GM23338 (cell line): ENCODE measurements around the gene DERA.

Source experiments
- CREB1 ChIP-seq: fragments of 250-450 bp; sonication (Bioruptor Pico); IDR thresholded peaks from 2 replicates; pipeline ENCODE4 v1.5.0; 2020; ENCODE audit warnings: low read depth, mild to moderate bottlenecking, moderate library complexity
- CTCF ChIP-seq, 2 experiments: fragments of 200-600 bp in 1 of 2; sonication (generic) in 1 of 2; conservative IDR thresholded peaks; 2 replicates each; pipeline versions ENCODE4 v1.5.1 to v1.6.1; 2016 to 2017; ENCODE audit warnings: antibody characterized with exemption in 2 of 2, low read depth in 2 of 2, mild to moderate bottlenecking in 2 of 2, moderate library complexity in 1 of 2
- ETS1 ChIP-seq: IDR thresholded peaks from 2 replicates; pipeline ENCODE4 v1.6.1; 2016; ENCODE audit warnings: antibody characterized with exemption
- EZH2 ChIP-seq: fragments of 200-600 bp; sonication (generic); IDR thresholded peaks from one replicate; pipeline ENCODE4 v1.8.0; 2017; ENCODE audit warnings: antibody characterized with exemption, mild to moderate bottlenecking, low read depth; ENCODE audit not compliant: unreplicated experiment
- EZH2phosphoT487 ChIP-seq: fragments of 200-600 bp; sonication (generic); IDR thresholded peaks from one replicate; pipeline ENCODE4 v1.8.1; 2018; ENCODE audit warnings: antibody characterized with exemption; ENCODE audit not compliant: unreplicated experiment
- JUNB ChIP-seq: IDR thresholded peaks from one replicate; pipeline ENCODE4 v1.6.1; 2016; ENCODE audit warnings: antibody characterized with exemption; ENCODE audit not compliant: unreplicated experiment
- NANOG ChIP-seq: IDR thresholded peaks from 2 replicates; pipeline ENCODE4 v1.6.1; 2016; ENCODE audit warnings: antibody characterized with exemption, borderline replicate concordance
- POLR2AphosphoS5 ChIP-seq: IDR thresholded peaks from 2 replicates; pipeline ENCODE4 v1.6.1; 2016; ENCODE audit warnings: antibody characterized with exemption, low read depth
- REST ChIP-seq: IDR thresholded peaks from one replicate; pipeline ENCODE4 v1.6.1; 2018; ENCODE audit warnings: antibody characterized with exemption; ENCODE audit not compliant: unreplicated experiment
- ZNF331 ChIP-seq: fragments of 250-450 bp; sonication (Bioruptor Pico); IDR thresholded peaks from 2 replicates; pipeline ENCODE4 v1.5.0; 2020; ENCODE audit warnings: low read depth, mild to moderate bottlenecking, moderate library complexity

GRCh38 chr12:16070113-16070512 is 159.0 kb downstream of the DERA start:
- TF ChIP-seq CTCF (conservative IDR thresholded peaks at IDR 0.05; ENCODE audit: low read depth in 2 of 2) (no peak), EZH2 (no peak), EZH2phosphoT487 (no peak), NANOG (no peak), ZNF331 (CRISPR knock-in tag) (no peak), ETS1 (no peak), POLR2AphosphoS5 (no peak), CREB1 (CRISPR knock-in tag) (no peak), JUNB (no peak), REST (no peak)
